Epithelial cell of prostate (primary cell): ENCODE data around the gene HSD17B1.

ENCODE experiments used
- DNase-seq: peaks from one replicate; pipeline ENCODE4 v3.0.0-alpha.2; 2011; ENCODE audit warnings: low read depth, low spot score
- H3K27ac ChIP-seq: fragments of 450-650 bp; 2 replicates; pipeline ENCODE4 v1.5.1; 2017; ENCODE audit warnings: mild to moderate bottlenecking

HSD17B1 gene

DNA sequence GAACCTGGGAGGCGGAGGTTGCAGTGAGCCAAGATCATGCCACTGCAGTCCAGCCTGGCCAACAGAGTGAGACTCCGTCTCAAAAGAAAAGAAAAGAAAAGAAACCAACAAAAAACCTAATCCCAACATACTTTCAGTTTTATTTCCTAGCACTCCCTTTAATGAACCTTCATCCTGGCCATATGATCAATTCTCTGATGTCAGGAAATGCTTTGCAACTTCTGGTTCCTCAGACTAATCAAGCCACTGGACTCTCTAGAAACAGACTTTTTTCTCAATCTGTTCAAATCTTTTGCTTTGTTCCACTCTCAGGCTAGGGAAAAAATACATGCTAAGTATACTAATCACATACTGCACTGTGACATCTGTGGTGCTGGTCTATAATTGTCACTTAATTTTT, 38.2 kb downstream of the HSD17B1 start:
- no peak overlapping the region for H3K27ac ChIP-seq
- DNase-seq: no peak

DNA sequence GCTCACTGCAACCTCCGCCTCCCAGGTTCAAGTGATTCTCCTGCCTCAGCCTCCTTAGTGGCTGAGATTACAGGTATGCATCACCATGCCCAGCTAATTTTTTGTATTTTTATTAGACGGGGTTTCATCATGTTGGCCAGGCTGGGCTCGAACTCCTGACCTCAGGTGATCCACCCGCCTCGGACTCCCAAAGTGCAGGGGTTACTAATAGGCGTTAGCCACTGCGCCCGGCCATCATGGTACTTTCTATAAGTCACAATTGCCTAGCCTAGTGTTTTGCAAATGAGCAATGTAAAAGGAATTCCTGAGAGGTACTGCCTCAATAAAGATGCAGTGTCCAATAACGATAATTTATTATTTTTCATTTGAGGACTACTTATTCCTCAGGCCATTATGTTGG, 38.7 kb downstream of the HSD17B1 start:
- no peak overlapping the region for H3K27ac ChIP-seq
- no peak for DNase-seq

DNA sequence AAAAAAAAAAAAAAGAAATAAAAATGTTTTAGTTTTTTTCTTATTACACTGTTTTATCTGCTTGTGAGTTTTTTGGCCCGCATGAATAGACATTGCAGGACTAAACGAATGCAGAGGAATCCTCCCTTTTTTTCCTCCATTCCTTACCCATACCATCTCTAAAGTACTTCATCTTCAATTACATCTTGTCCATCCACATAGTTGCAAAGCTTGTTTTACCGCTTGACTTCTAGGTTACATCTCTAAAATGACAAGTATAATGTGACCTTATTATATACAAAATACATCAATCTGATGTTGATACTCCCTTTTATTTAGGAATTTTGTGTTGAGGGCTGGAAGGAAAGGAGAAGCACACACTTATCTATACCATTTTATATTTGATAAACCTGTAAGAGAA, 43.7 kb downstream of the HSD17B1 start:
- H3K27ac ChIP-seq: no peak overlapping the region
- DNase-seq: no peak

DNA sequence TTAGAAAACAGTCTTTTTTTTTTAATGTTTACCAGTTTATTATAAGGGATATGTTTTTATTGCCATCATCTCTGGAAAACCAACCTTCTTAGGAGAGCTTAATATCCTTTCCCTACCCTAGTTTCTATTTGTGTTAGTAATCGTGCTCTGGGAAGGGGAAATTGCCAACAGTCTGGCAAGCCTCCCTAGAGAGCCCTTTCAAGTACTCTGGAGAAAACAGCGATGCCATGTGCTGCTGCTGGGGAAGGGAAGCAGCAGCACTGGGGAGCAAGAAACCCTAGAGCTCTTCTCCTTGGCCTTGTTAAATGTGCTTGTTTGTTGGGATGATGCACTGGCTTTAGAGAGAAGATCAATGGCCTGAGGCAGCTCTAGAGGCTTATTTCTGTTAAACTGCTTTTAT, 46.2 kb downstream of the HSD17B1 start:
- no peak overlapping the region for H3K27ac ChIP-seq

DNA sequence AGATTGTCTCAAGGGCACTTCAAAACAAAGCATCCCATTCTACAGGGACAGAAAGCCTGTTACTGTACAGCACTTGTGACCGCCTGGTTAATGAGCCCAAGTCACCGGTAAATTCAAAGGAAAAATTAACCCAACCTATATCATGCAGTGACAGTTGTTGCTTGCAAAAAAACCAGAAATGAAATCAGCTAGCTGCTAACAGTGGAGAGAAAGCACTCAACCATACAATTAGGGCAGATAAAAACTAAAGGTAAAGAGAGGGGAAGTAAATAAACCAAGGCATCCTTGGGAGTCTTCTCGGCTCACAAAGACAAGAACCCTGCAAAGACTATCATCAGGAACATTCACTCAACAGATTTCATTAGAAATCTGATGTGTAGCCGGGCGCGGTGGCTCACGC, 50.6 kb downstream of the HSD17B1 start:
- no peak overlapping the region for H3K27ac ChIP-seq
- no peak for DNase-seq

More for the DNA sequence above, 46.2 kb downstream of the HSD17B1 start:
- DNase-seq: no peak
